Sigmoid colon (tissue), 7 donors: ENCODE measurements around the gene ITGB8. TPM values are rescaled to one million over a fixed set of nuclear protein-coding genes. Genes with fewer than 3 reads are reported as not detected.

ENCODE experiments used
- DNase-seq: peaks from one replicate; pipeline ENCODE4 v3.0.0-alpha.2; 2019
- H3K27ac ChIP-seq, 4 donors: fragments of 200-600 bp; sonication (generic); one replicate each; pipeline ENCODE4 v1.5.1; 2016 to 2019; ENCODE audit warnings: mild to moderate bottlenecking in 1 of 4
- H3K27me3 ChIP-seq, 3 donors: fragments of 200-600 bp; sonication (generic); one replicate each; pipeline ENCODE4 v1.5.1; 2019; ENCODE audit warnings: mild to moderate bottlenecking in 1 of 3
- H3K36me3 ChIP-seq, 4 donors: fragments of 200-600 bp; sonication (generic); one replicate each; pipeline ENCODE4 v1.5.1; 2016 to 2019
- H3K4me1 ChIP-seq, 4 donors: fragments of 200-600 bp; sonication (generic); one replicate each; pipeline ENCODE4 v1.5.1; 2017 to 2019
- H3K4me3 ChIP-seq, 4 donors: fragments of 200-600 bp; sonication (generic); one replicate each; pipeline ENCODE4 v1.5.1; 2017 to 2019; ENCODE audit warnings: mild to moderate bottlenecking in 2 of 4, moderate library complexity in 1 of 4
- H3K9me3 ChIP-seq, 4 donors: fragments of 200-600 bp in 3 of 4; sonication (generic) in 3 of 4; one replicate each; pipeline versions ENCODE4 v1.5.1 to v1.6.1; 2013 to 2019
- CTCF ChIP-seq, 4 experiments: fragments of 450-650 bp in 3 of 4; fragments of 200-600 bp in 1 of 4; IDR thresholded peaks; one replicate each; pipeline ENCODE4 v1.5.1; 2016 to 2019; ENCODE audit warnings: antibody characterized with exemption in 4 of 4, mild to moderate bottlenecking in 3 of 4, moderate library complexity in 2 of 4
- EP300 ChIP-seq, 4 donors: sonication (generic); formaldehyde crosslinking; IDR thresholded peaks; one replicate each; pipeline ENCODE4 v1.6.1; 2017; ENCODE audit warnings: antibody characterized with exemption in 4 of 4
- POLR2A ChIP-seq, 2 donors: fragments of 450-650 bp; IDR thresholded peaks; one replicate each; pipeline ENCODE4 v1.6.1; 2016; ENCODE audit warnings: antibody characterized with exemption in 2 of 2, mild to moderate bottlenecking in 2 of 2, moderate library complexity in 2 of 2
- POLR2AphosphoS5 ChIP-seq, 4 donors: sonication (generic); formaldehyde crosslinking; IDR thresholded peaks; one replicate each; pipeline ENCODE4 v1.6.1; 2017; ENCODE audit warnings: antibody characterized with exemption in 4 of 4
- WGBS, 2 donors: extraction: QIAGEN DNeasy Blood & Tissue Kit; methylation state at CpG; one replicate each; pipeline ENCODE4 v1.1.7; 2013; 5-methylcytosine and 5-hydroxymethylcytosine counted together
- intact Hi-C: fragments of 100-400 bp; cut with DNase I; formaldehyde crosslinking; loops from one replicate; pipeline ENCODE4 v1.15.1; 2023
- polyA plus RNA-seq, 3 donors: library from polyadenylated mRNA; stranded (reverse); fragments of 200-250 nt; gene quantifications; one replicate each; pipeline ENCODE4 v1.2.3, GENCODE V29; 2013
- total RNA-seq, 4 donors: library from RNA; depleted of rRNA; stranded (reverse); fragments of >200 nt; gene quantifications; one replicate each; pipeline ENCODE4 v1.1.0, GENCODE V29; 2016
- donor health status: healthy with polysubstance abuse.
- donor health status: Bipolar disorder and iron deficiency.
- donor health status: healthy.

ITGB8 gene
- total and polyA plus RNA-seq, 7 donors: 0.23 to 22.4 (median 9.0) TPM

GRCh38 chr7:20393616-20394015, 62.9 kb downstream of the ITGB8 start:
- Histone ChIP-seq H3K4me1 (no peaks in the 10 kb centered on the region), H3K27me3 (no peaks in the 10 kb centered on the region), H3K4me3 (no peak overlapping the region), H3K9me3 (no peaks in the 10 kb centered on the region), H3K27ac (no peak overlapping the region), H3K36me3 (peaks cover 0 to 42% (median 4%) of the 10 kb centered on the region in 4 donors)
- DNase-seq: no peak
- 86 to 93% methylated on average over 2 of the region's 2 CpGs for WGBS, 2 donors
- no peak for TF ChIP-seq POLR2AphosphoS5 (IDR thresholded peaks at IDR 0.05)
- no peak for TF ChIP-seq CTCF (IDR thresholded peaks at IDR 0.05)
- TF ChIP-seq EP300 (IDR thresholded peaks at IDR 0.05): no peak
- no peak for TF ChIP-seq POLR2A (IDR thresholded peaks at IDR 0.05)
- intact Hi-C loops: no loop called here

GRCh38 chr7:20394284-20394683, 63.6 kb downstream of the ITGB8 start:
- no peaks in the 10 kb centered on the region for H3K27me3 ChIP-seq
- DNase-seq: no peak
- H3K4me1 ChIP-seq: no peaks in the 10 kb centered on the region
- no peak for TF ChIP-seq POLR2A (IDR thresholded peaks at IDR 0.05)
- peaks cover 0 to 42% (median 4%) of the 10 kb centered on the region in 4 donors for H3K36me3 ChIP-seq
- intact Hi-C loops: no loop called here
- 96 to 97% methylated on average over 3 of the region's 3 CpGs for WGBS, 2 donors
- H3K9me3 ChIP-seq: no peaks in the 10 kb centered on the region
- H3K4me3 ChIP-seq: no peak overlapping the region
- H3K27ac ChIP-seq: no peak overlapping the region

- DNase-seq: no peak
- Histone ChIP-seq H3K27ac (no peak overlapping the region), H3K36me3 (peaks cover 0 to 42% (median 4%) of the 10 kb centered on the region in 4 donors), H3K4me1 (no peaks in the 10 kb centered on the region), H3K4me3 (no peak overlapping the region), H3K9me3 (no peaks in the 10 kb centered on the region), H3K27me3 (no peaks in the 10 kb centered on the region)
- no peak for TF ChIP-seq POLR2A (IDR thresholded peaks at IDR 0.05)
- TF ChIP-seq CTCF (IDR thresholded peaks at IDR 0.05): no peak
- WGBS, 2 donors: 60 to 68% methylated on average over 4 of the region's 4 CpGs
- intact Hi-C loops: no loop called here
Observed at GRCh38 chr7:20395104-20395503, 64.4 kb downstream of the ITGB8 start.

GRCh38 chr7:20395511-20395910, 64.8 kb downstream of the ITGB8 start:
- Histone ChIP-seq H3K4me3 (no peak overlapping the region), H3K36me3 (peaks cover 0 to 42% (median 4%) of the 10 kb centered on the region in 4 donors), H3K9me3 (no peaks in the 10 kb centered on the region), H3K4me1 (no peaks in the 10 kb centered on the region), H3K27ac (no peak overlapping the region), H3K27me3 (no peaks in the 10 kb centered on the region)
- intact Hi-C loops: no loop called here
- DNase-seq: no peak
- WGBS, 2 donors: 53 to 74% methylated on average over 2 of the region's 2 CpGs
- no peak for TF ChIP-seq POLR2A (IDR thresholded peaks at IDR 0.05)
- no peak for TF ChIP-seq POLR2AphosphoS5 (IDR thresholded peaks at IDR 0.05)
- no peak for TF ChIP-seq CTCF (IDR thresholded peaks at IDR 0.05)
- TF ChIP-seq EP300 (IDR thresholded peaks at IDR 0.05): no peak

GRCh38 chr7:20399521-20399920, 68.8 kb downstream of the ITGB8 start:
- peaks cover 0 to 13% (median 1%) of the 10 kb centered on the region in 4 donors for H3K36me3 ChIP-seq
- no peak for DNase-seq
- peaks cover 0 to 7% (median 3%) of the 10 kb centered on the region in 4 donors for H3K4me1 ChIP-seq
- TF ChIP-seq POLR2AphosphoS5 (IDR thresholded peaks at IDR 0.05) (no peak), POLR2A (IDR thresholded peaks at IDR 0.05) (no peak), CTCF (IDR thresholded peaks at IDR 0.05) (no peak), EP300 (IDR thresholded peaks at IDR 0.05) (no peak)
- intact Hi-C loops: no loop called here
- H3K9me3 ChIP-seq: no peaks in the 10 kb centered on the region
- 94% methylated on average over 2 of the region's 2 CpGs for WGBS, 2 donors
- no peak overlapping the region for H3K27ac ChIP-seq
- H3K4me3 ChIP-seq: no peak overlapping the region
- no peaks in the 10 kb centered on the region for H3K27me3 ChIP-seq
